ENCODE measurements around the gene CRY1.
"Not testable (repeated sequence)": the region's sequence is repeated elsewhere in the genome, so short reads cannot be mapped to it uniquely, and the experiment has no call there.

The CRY1 gene

GRCh38 chr12:107057071-107057834 is 36.1 kb downstream of the CRY1 start:
- DNase-seq, result no peak

GRCh38 chr12:107053709-107054108 is 39.6 kb downstream of the CRY1 start:
- no peak for DNase-seq

GRCh38 chr12:107045186-107045585 is 48.2 kb downstream of the CRY1 start:
- DNase-seq, result no peak

GRCh38 chr12:107042801-107043200 is 50.5 kb downstream of the CRY1 start:
- no peak for DNase-seq

GRCh38 chr12:107035733-107036132 is 57.6 kb downstream of the CRY1 start:
- DNase-seq, result no peak

GRCh38 chr12:107033758-107034739 is 59.3 kb downstream of the CRY1 start:
- no peak for DNase-seq

GRCh38 chr12:107032266-107032665 is 61.1 kb downstream of the CRY1 start:
- DNase-seq, result no peak

GRCh38 chr12:107031061-107031460 is 62.3 kb downstream of the CRY1 start:
- DNase-seq, result no peak

- no peak for DNase-seq
Observed at GRCh38 chr12:107029081-107029480, 64.3 kb downstream of the CRY1 start.

GRCh38 chr12:107027636-107028053 is 65.7 kb downstream of the CRY1 start:
- DNase-seq, result no peak

- no peak for DNase-seq
Observed at GRCh38 chr12:107026806-107027635, 66.3 kb downstream of the CRY1 start.

- DNase-seq, result not testable (repeated sequence)
Observed at GRCh38 chr12:107026356-107026755, 67.0 kb downstream of the CRY1 start.

GRCh38 chr12:107025671-107026070 is 67.7 kb downstream of the CRY1 start:
- no peak for DNase-seq

- DNase-seq, result no peak
Observed at GRCh38 chr12:107019546-107019945, 73.8 kb downstream of the CRY1 start.

- DNase-seq, result no peak
Observed at GRCh38 chr12:107017042-107017441, 76.3 kb downstream of the CRY1 start.

GRCh38 chr12:107014055-107014454 is 79.3 kb downstream of the CRY1 start:
- peak; percentile 8 for DNase-seq

GRCh38 chr12:107012736-107013425 is 80.5 kb downstream of the CRY1 start:
- DNase-seq, result no peak

GRCh38 chr12:107011519-107011918 is 81.8 kb downstream of the CRY1 start:
- DNase-seq, result no peak

GRCh38 chr12:107007411-107007810 is 85.9 kb downstream of the CRY1 start:
- no peak for DNase-seq

- DNase-seq, result not testable (repeated sequence)
Observed at GRCh38 chr12:107002665-107003064, 90.7 kb downstream of the CRY1 start.

- DNase-seq, result no peak
Observed at GRCh38 chr12:106999446-106999845, 93.9 kb downstream of the CRY1 start.

- DNase-seq, result no peak
Observed at GRCh38 chr12:106997916-106998315, 95.4 kb downstream of the CRY1 start.
